Measurements from ENCODE around the gene CNTROB. TPM values are rescaled to one million over a fixed set of nuclear protein-coding genes. Genes with fewer than 3 reads are reported as not detected.

Gene CNTROB
- total RNA-seq, 4 donors from 2014 or later = 7.1 to 58.5 (median 26.1) TPM

GRCh38 chr17:7982666-7983065 lies 50.7 kb downstream of the CNTROB start:
- H3K27me3 ChIP-seq = no peaks in the 10 kb centered on the region
- no peaks in the 10 kb centered on the region for H3K9me3 ChIP-seq
- no peak overlapping the region for H3K27ac ChIP-seq
- TF ChIP-seq POLR2A (IDR thresholded peaks at IDR 0.05) = no peak
- TF ChIP-seq CTCF (IDR thresholded peaks at IDR 0.05) = no peak
- no peak for DNase-seq
- no peak overlapping the region for H3K4me3 ChIP-seq
- H3K36me3 ChIP-seq = no peaks in the 10 kb centered on the region
- intact Hi-C loops (cut with DNase I; ENCODE audit: low total_unique reads) = loop anchor here (10.0 kb wide), 1 partner anchor 118 kb away; no protein-coding TSS in a partner anchor
- no peaks in the 10 kb centered on the region for H3K4me1 ChIP-seq

GRCh38 chr17:7984904-7985303 lies 52.9 kb downstream of the CNTROB start:
- no peaks in the 10 kb centered on the region for H3K27me3 ChIP-seq

GRCh38 chr17:7987112-7987893 lies 55.3 kb downstream of the CNTROB start:
- peak; percentile 70 to 80 for DNase-seq
- H3K4me3 ChIP-seq = no peak overlapping the region
- no peaks in the 10 kb centered on the region for H3K4me1 ChIP-seq
- intact Hi-C loops (cut with DNase I; ENCODE audit: low total_unique reads) = loop anchor here (10.0 kb wide), 1 partner anchor 123 kb away; no protein-coding TSS in a partner anchor
- H3K36me3 ChIP-seq = no peaks in the 10 kb centered on the region
- no peaks in the 10 kb centered on the region for H3K9me3 ChIP-seq
- peak overlapping the region; percentile 40 to 74 for H3K27ac ChIP-seq
- H3K27me3 ChIP-seq = no peaks in the 10 kb centered on the region
- no peak for TF ChIP-seq CTCF (IDR thresholded peaks at IDR 0.05)
- no peak for TF ChIP-seq POLR2A (IDR thresholded peaks at IDR 0.05)

More at GRCh38 chr17:7984904-7985303, 52.9 kb downstream of the CNTROB start:
- TF ChIP-seq CTCF (IDR thresholded peaks at IDR 0.05) = no peak
- TF ChIP-seq POLR2A (IDR thresholded peaks at IDR 0.05) = no peak
- no peak for DNase-seq
- intact Hi-C loops (cut with DNase I; ENCODE audit: low total_unique reads) = loop anchor here (10.0 kb wide), 1 partner anchor 120 kb away; no protein-coding TSS in a partner anchor
- Histone ChIP-seq H3K27ac (no peak overlapping the region), H3K9me3 (no peaks in the 10 kb centered on the region), H3K4me3 (no peak overlapping the region), H3K4me1 (no peaks in the 10 kb centered on the region), H3K36me3 (no peaks in the 10 kb centered on the region)

- Histone ChIP-seq H3K4me1 (no peaks in the 10 kb centered on the region), H3K27ac (peak overlapping the region; percentile 40 to 74), H3K4me3 (no peak overlapping the region), H3K9me3 (no peaks in the 10 kb centered on the region), H3K36me3 (no peaks in the 10 kb centered on the region), H3K27me3 (no peaks in the 10 kb centered on the region)
- TF ChIP-seq CTCF (IDR thresholded peaks at IDR 0.05) = peak; percentile 70 to 93 (median 81)
- no peak for TF ChIP-seq POLR2A (IDR thresholded peaks at IDR 0.05)
- DNase-seq = peak in 1 of 2 donors; percentile 74
- intact Hi-C loops (cut with DNase I; ENCODE audit: low total_unique reads) = loop anchor here (10.0 kb wide), 1 partner anchor 124 kb away; no protein-coding TSS in a partner anchor
Measured at GRCh38 chr17:7988750-7989178, 56.8 kb downstream of the CNTROB start.
